Measurements from ENCODE around the gene ST6GAL1. TPM values are rescaled to one million over a fixed set of nuclear protein-coding genes. Genes with fewer than 3 reads are reported as not detected.

The ST6GAL1 gene
- total RNA-seq, 1 donor from 2014 or later, result 15.8 TPM

DNA sequence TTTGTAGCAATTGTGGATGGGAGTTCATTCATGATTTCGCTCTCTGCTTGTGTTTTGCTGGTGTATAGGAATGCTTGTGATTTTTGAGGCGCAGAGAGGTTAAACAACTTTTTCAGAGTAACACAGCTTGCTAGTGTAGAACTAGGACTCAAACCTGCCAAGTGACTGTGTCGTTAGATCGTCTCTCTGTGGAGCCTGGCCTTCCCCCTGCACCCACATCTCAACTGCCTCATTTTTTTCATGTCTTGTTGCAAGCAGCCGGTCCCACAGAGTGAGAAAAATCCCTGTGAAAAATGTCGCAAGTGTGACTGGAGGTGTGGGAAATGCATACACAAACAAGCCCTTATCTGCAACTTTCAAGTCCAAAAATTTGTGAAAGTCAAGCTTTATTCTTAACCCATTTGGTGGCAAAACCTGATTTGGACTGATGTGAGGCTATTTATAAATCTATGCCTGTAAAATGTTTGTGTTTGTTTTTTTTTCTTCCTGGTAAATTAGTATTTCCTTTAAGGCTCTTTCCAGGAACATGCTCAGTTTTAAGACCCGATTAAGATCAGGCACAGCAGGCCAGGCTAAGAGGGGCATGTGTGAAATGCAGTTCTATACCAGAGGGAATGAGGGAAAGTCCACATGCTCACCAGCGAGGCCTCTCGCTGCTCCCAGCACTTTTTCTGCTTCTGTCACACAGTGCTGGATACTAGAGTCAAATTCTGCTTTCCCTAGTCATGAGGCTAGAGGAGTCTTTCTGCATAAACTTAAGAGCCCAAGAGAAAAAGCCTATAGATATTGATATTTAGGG is 25.8 kb downstream of the ST6GAL1 start:
- Histone ChIP-seq H3K9ac (ENCODE audit: low read length) (no peak overlapping the region), H3K4me3 (ENCODE audit: insufficient read depth, low read depth, low read length) (no peak overlapping the region), H3K36me3 (ENCODE audit: insufficient read depth, low read length) (no peaks in the 10 kb centered on the region), H3K4me2 (ENCODE audit: low read length) (no peak overlapping the region), H3K79me2 (ENCODE audit: insufficient read depth, low read length) (no peaks in the 10 kb centered on the region), H3K9me3 (ENCODE audit: insufficient read depth, low read depth, low read length) (no peaks in the 10 kb centered on the region), H4K20me1 (ENCODE audit: insufficient read depth, low read length) (no peaks in the 10 kb centered on the region), H3K27me3 (ENCODE audit: insufficient read depth, low read length) (no peaks in the 10 kb centered on the region), H2AFZ (ENCODE audit: low read depth, low read length) (no peak overlapping the region), H3K4me1 (ENCODE audit: insufficient read depth, low read length) (peaks cover 5% of the 10 kb centered on the region), H3K27ac (ENCODE audit: low read depth, low read length) (no peak overlapping the region)
- FAIRE-seq (no peak), DNase-seq (ENCODE audit: low read depth) (no peak)
- no peaks in the 10 kb centered on the region for H3K27me3 Mint-ChIP-seq (ENCODE audit: low read depth, unreplicated experiment)
- H3K27ac Mint-ChIP-seq (ENCODE audit: unreplicated experiment), result no peak overlapping the region
- peaks cover 5% of the 10 kb centered on the region for H3K36me3 Mint-ChIP-seq (ENCODE audit: low read depth, unreplicated experiment)
- H3K9me3 Mint-ChIP-seq (ENCODE audit: unreplicated experiment), result no peaks in the 10 kb centered on the region
- TF ChIP-seq CTCF (IDR thresholded peaks at IDR 0.05; ENCODE audit: insufficient read depth, low read depth, low read length), result no peak
- TF ChIP-seq EZH2 (IDR thresholded peaks at IDR 0.05; ENCODE audit: insufficient read depth, low read length), result no peak
- no peak overlapping the region for H3K4me3 Mint-ChIP-seq (ENCODE audit: unreplicated experiment)
- H3K4me1 Mint-ChIP-seq (ENCODE audit: low read depth, unreplicated experiment), result peaks cover 8% of the 10 kb centered on the region

DNA sequence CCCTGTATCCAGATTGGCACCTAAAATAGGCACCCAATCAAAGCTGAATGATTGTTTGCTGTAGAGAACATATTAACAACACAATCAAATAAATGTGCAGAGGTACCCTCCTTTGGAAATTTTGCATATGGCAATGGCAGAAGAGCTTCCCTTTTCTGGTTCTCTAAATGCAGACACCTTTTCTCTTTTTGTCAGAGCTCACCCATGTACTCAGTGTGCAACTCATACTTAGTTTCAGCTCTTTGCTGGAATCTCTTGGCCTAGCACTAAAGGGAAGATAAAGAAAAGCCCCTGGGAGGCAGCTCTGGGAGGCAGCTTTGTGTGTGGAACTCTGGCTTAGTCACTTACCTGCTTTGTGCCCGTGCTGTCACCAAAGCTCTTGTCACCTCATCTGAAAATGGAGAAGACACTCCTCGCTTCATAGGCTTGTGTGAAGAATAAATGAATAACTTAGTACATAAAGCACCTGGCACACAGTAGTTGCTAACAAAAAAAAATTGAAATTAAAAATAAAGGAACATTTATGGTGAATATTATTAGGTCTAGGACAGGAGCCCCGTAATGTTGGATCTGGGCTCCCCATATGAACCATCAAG is 28.8 kb downstream of the ST6GAL1 start:
- H2AFZ ChIP-seq (ENCODE audit: low read depth, low read length), result no peak overlapping the region
- H4K20me1 ChIP-seq (ENCODE audit: insufficient read depth, low read length), result no peaks in the 10 kb centered on the region
- H3K9ac ChIP-seq (ENCODE audit: low read length), result no peak overlapping the region
- no peaks in the 10 kb centered on the region for H3K4me1 ChIP-seq (ENCODE audit: insufficient read depth, low read length)
- H3K9me3 ChIP-seq (ENCODE audit: insufficient read depth, low read depth, low read length), result no peaks in the 10 kb centered on the region
- H3K36me3 Mint-ChIP-seq (ENCODE audit: low read depth, unreplicated experiment), result no peaks in the 10 kb centered on the region
- no peak overlapping the region for H3K4me3 ChIP-seq (ENCODE audit: insufficient read depth, low read depth, low read length)
- H3K4me3 Mint-ChIP-seq (ENCODE audit: unreplicated experiment), result no peak overlapping the region
- no peaks in the 10 kb centered on the region for H3K36me3 ChIP-seq (ENCODE audit: insufficient read depth, low read length)
- no peaks in the 10 kb centered on the region for H3K27me3 Mint-ChIP-seq (ENCODE audit: low read depth, unreplicated experiment)
- H3K27ac ChIP-seq (ENCODE audit: low read depth, low read length), result no peak overlapping the region
- no peaks in the 10 kb centered on the region for H3K4me1 Mint-ChIP-seq (ENCODE audit: low read depth, unreplicated experiment)
- FAIRE-seq (no peak), DNase-seq (ENCODE audit: low read depth) (no peak)
- TF ChIP-seq CTCF (IDR thresholded peaks at IDR 0.05; ENCODE audit: insufficient read depth, low read depth, low read length), result no peak
- no peak for TF ChIP-seq EZH2 (IDR thresholded peaks at IDR 0.05; ENCODE audit: insufficient read depth, low read length)
- H3K27me3 ChIP-seq (ENCODE audit: insufficient read depth, low read length), result no peaks in the 10 kb centered on the region
- H3K79me2 ChIP-seq (ENCODE audit: insufficient read depth, low read length), result no peaks in the 10 kb centered on the region
- H3K27ac Mint-ChIP-seq (ENCODE audit: unreplicated experiment), result no peak overlapping the region
- no peak overlapping the region for H3K4me2 ChIP-seq (ENCODE audit: low read length)
- no peaks in the 10 kb centered on the region for H3K9me3 Mint-ChIP-seq (ENCODE audit: unreplicated experiment)

- TF ChIP-seq EZH2 (IDR thresholded peaks at IDR 0.05; ENCODE audit: insufficient read depth, low read length), result no peak
- no peak for TF ChIP-seq CTCF (IDR thresholded peaks at IDR 0.05; ENCODE audit: insufficient read depth, low read depth, low read length)
- Mint-ChIP-seq H3K27ac (ENCODE audit: unreplicated experiment) (no peak overlapping the region), H3K36me3 (ENCODE audit: low read depth, unreplicated experiment) (no peaks in the 10 kb centered on the region), H3K4me1 (ENCODE audit: low read depth, unreplicated experiment) (no peaks in the 10 kb centered on the region), H3K9me3 (ENCODE audit: unreplicated experiment) (no peaks in the 10 kb centered on the region), H3K27me3 (ENCODE audit: low read depth, unreplicated experiment) (no peaks in the 10 kb centered on the region), H3K4me3 (ENCODE audit: unreplicated experiment) (no peak overlapping the region)
- Histone ChIP-seq H3K9me3 (ENCODE audit: insufficient read depth, low read depth, low read length) (no peaks in the 10 kb centered on the region), H4K20me1 (ENCODE audit: insufficient read depth, low read length) (no peaks in the 10 kb centered on the region), H3K27ac (ENCODE audit: low read depth, low read length) (no peak overlapping the region), H2AFZ (ENCODE audit: low read depth, low read length) (no peak overlapping the region), H3K4me2 (ENCODE audit: low read length) (no peak overlapping the region), H3K4me1 (ENCODE audit: insufficient read depth, low read length) (no peaks in the 10 kb centered on the region), H3K36me3 (ENCODE audit: insufficient read depth, low read length) (no peaks in the 10 kb centered on the region), H3K4me3 (ENCODE audit: insufficient read depth, low read depth, low read length) (no peak overlapping the region), H3K9ac (ENCODE audit: low read length) (no peak overlapping the region), H3K79me2 (ENCODE audit: insufficient read depth, low read length) (no peaks in the 10 kb centered on the region), H3K27me3 (ENCODE audit: insufficient read depth, low read length) (no peaks in the 10 kb centered on the region)
- FAIRE-seq (no peak), DNase-seq (ENCODE audit: low read depth) (no peak)
Observed at GRCh38 chr3:186960347-186960746, 30.0 kb downstream of the ST6GAL1 start.

Measured in astrocyte (in vitro differentiated cells and primary cell).